KBM-7 (cell line): ENCODE data around the gene CXADR.

Experiments used
- DNase-seq: peaks from one replicate; pipeline ENCODE4 v3.0.0-alpha.2; 2015
- in situ Hi-C: fragments of 300-500 bp; cut with MboI; formaldehyde crosslinking; loops from 2 replicates; pipeline ENCODE4 v1.14.3; 2020; ENCODE audit warnings: low sequenced_read_pairs, low pct_unique_long_range_greater_than_20kb, mixed read lengths

CXADR gene

GRCh38 chr21:17578162-17578561 is 65.3 kb downstream of the CXADR start:
- no peak for DNase-seq
- in situ Hi-C loops = no loop called here

GRCh38 chr21:17578876-17579275 is 66.0 kb downstream of the CXADR start:
- DNase-seq = no peak
- in situ Hi-C loops = no loop called here

GRCh38 chr21:17580319-17580718 is 67.5 kb downstream of the CXADR start:
- in situ Hi-C loops = no loop called here
- no peak for DNase-seq

- no peak for DNase-seq
- in situ Hi-C loops = no loop called here
Observed at GRCh38 chr21:17583898-17584297, 71.1 kb downstream of the CXADR start.

GRCh38 chr21:17585875-17586450 is 73.1 kb downstream of the CXADR start:
- peak; percentile 68 for DNase-seq
- in situ Hi-C loops = no loop called here

GRCh38 chr21:17590430-17590829 is 77.6 kb downstream of the CXADR start:
- DNase-seq = no peak

GRCh38 chr21:17597680-17598079 is 84.8 kb downstream of the CXADR start:
- in situ Hi-C loops = no loop called here
- no peak for DNase-seq

More at GRCh38 chr21:17590430-17590829, 77.6 kb downstream of the CXADR start:
- in situ Hi-C loops = no loop called here

- in situ Hi-C loops = no loop called here
Observed at GRCh38 chr21:17598437-17598836, 85.6 kb downstream of the CXADR start.

GRCh38 chr21:17602874-17603273 is 90.0 kb downstream of the CXADR start:
- DNase-seq = no peak
- in situ Hi-C loops = no loop called here

More at GRCh38 chr21:17598437-17598836, 85.6 kb downstream of the CXADR start:
- DNase-seq = no peak

- in situ Hi-C loops = no loop called here
- no peak for DNase-seq
Observed at GRCh38 chr21:17607684-17608083, 94.8 kb downstream of the CXADR start.

GRCh38 chr21:17609681-17610080 is 96.8 kb downstream of the CXADR start:
- DNase-seq = no peak
- in situ Hi-C loops = no loop called here

GRCh38 chr21:17610911-17611310 is 98.1 kb downstream of the CXADR start:
- DNase-seq = peak; percentile 19
- in situ Hi-C loops = no loop called here

GRCh38 chr21:17611414-17612022 is 98.7 kb downstream of the CXADR start:
- in situ Hi-C loops = no loop called here
- peak; percentile 82 for DNase-seq

- in situ Hi-C loops = no loop called here
- no peak for DNase-seq
Observed at GRCh38 chr21:17612023-17612564, 99.3 kb downstream of the CXADR start.

GRCh38 chr21:17612565-17613241 is 99.9 kb downstream of the CXADR start, which contains the start of gene BTG3:
Gene BTG3, minus strand, starts transcription at chr21:17612901. Its CDS starts 3,757 bp downstream, at chr21:17609144.
- in situ Hi-C loops = no loop called here
- peak; percentile 78 for DNase-seq

GRCh38 chr21:17613242-17613676 is 100.4 kb downstream of the CXADR start:
- in situ Hi-C loops = no loop called here
- no peak for DNase-seq

- DNase-seq = no peak
- in situ Hi-C loops = no loop called here
Observed at GRCh38 chr21:17616831-17617230, 104.0 kb downstream of the CXADR start.

- DNase-seq = no peak
- in situ Hi-C loops = no loop called here
Observed at GRCh38 chr21:17622018-17622417, 109.2 kb downstream of the CXADR start.

GRCh38 chr21:17631195-17631594 is 118.4 kb downstream of the CXADR start:
- DNase-seq = no peak
- in situ Hi-C loops = no loop called here

- in situ Hi-C loops = no loop called here
- no peak for DNase-seq
Observed at GRCh38 chr21:17636711-17637110, 123.9 kb downstream of the CXADR start.
